ENCODE results near the gene TSC22D2.

DNA sequence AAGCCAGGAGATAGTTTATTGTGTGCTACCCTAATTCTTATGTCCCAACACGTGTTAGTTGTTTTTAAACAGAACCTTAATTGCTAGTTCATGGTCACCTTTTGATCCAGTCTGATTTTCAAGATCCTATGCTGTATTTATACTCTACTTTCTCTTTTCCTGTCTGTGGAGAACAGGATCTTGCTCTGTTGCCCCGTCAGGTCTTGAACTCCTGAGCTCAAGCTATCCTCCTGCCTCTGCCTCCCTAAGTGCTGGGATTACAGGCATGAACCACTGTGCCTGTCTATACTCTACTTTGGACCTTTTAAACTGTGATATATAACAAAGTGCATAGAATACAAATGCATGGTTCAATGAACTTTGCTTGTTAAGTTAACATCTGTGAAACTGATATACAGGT lies 44.7 kb upstream of the TSC22D2 start:
- TF ChIP-seq, protein P1, sequence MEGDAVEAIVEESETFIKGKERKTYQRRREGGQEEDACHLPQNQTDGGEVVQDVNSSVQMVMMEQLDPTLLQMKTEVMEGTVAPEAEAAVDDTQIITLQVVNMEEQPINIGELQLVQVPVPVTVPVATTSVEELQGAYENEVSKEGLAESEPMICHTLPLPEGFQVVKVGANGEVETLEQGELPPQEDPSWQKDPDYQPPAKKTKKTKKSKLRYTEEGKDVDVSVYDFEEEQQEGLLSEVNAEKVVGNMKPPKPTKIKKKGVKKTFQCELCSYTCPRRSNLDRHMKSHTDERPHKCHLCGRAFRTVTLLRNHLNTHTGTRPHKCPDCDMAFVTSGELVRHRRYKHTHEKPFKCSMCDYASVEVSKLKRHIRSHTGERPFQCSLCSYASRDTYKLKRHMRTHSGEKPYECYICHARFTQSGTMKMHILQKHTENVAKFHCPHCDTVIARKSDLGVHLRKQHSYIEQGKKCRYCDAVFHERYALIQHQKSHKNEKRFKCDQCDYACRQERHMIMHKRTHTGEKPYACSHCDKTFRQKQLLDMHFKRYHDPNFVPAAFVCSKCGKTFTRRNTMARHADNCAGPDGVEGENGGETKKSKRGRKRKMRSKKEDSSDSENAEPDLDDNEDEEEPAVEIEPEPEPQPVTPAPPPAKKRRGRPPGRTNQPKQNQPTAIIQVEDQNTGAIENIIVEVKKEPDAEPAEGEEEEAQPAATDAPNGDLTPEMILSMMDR (IDR thresholded peaks at IDR 0.05): no peak
- no peak for TF ChIP-seq POLR2A (IDR thresholded peaks at IDR 0.05)

Data from tibial nerve (tissue), 3 donors.